GM19452 (cell line): ENCODE results near the gene ARL9.

Experiments
- ATAC-seq: cut with Tn5 transposase; IDR thresholded peaks from one replicate; pipeline ENCODE4 v1.9.1; 2021; ENCODE audit not compliant: unreplicated experiment

Gene ARL9

DNA sequence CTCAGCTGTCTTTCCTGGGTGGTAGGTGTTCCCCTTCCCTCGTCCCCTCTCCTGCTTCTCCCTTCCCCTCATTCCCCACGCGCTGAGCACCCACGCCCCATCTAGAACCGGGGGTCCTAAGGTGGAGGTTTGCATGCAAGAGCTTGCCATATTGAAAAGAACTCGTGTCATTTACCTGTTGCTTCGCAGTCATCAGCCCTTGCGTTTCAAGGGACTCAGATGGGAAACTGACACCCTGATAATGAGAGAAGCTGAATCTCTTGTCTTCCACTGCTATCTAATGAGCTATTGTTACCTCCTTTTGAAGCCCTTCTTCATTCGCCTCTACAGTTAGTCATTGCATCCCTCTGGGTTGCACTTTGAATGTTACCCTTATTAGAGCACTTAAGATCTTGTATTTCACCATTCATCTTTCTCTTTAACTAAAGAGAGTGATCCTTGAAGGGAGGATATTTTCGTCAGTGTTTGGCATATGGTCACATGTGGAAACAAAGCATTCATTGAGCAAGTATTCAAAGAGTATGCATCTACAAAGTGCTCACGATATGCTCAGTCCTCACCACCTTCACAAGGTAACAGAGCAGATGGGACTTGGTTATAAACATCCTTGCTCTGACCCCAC lies 25.7 kb downstream of the ARL9 start:
- no peak for ATAC-seq

DNA sequence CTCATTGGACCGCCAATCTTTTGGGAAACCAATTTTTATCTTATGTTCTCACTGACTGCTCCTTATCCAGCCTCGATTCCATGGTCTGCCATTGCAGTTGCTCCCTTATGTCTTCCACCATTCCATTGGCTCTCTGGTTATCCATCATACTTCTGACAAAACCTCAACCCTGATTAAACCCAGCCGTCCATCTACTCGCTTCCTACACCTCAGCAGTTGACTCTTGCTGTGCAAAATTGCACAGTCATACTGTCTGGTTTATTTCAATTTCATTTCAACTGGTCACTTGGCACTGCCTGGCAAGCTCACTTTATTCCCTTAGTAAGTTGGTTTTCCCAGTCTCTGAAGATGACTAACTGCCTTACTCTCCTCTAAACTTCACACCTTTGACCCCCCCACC lies 26.2 kb downstream of the ARL9 start:
- no peak for ATAC-seq

DNA sequence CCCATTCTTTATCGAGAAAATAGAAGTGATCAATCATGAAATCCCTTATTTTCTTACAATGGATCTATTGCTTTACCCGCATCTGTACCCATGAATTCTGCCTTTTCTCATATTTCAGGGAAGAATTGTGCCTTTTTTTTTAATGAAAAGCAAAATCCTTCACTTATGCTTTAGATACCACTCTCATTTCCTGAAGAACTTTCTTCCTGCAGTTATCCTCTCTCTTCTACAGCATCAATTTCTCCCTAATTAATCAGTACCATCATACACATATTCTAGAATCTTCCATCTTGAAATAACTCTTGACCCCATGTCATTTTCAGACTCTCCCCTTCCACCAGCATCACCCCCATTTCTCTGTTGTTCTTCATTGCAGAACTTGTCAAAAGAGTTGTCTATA lies 26.6 kb downstream of the ARL9 start:
- no peak for ATAC-seq

DNA sequence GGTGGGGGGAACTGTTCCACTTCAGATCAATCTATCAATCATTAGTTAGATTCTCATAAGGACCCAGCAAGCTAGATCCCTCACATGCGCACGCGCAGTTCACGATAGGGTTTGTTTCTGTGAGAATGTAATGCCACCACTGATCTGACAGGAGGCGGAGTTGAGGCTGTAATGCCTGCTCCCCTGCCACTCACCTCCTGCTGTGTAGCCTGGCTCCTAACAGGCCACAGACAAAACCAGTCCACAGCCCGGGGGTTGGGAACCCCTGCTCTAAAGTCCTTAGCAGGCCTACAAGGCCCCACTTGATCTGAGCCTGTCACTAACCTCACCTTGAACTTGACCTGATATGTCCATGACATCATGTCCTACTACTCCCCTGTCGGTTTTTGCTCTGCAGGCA lies 30.3 kb downstream of the ARL9 start:
- ATAC-seq, result no peak

DNA sequence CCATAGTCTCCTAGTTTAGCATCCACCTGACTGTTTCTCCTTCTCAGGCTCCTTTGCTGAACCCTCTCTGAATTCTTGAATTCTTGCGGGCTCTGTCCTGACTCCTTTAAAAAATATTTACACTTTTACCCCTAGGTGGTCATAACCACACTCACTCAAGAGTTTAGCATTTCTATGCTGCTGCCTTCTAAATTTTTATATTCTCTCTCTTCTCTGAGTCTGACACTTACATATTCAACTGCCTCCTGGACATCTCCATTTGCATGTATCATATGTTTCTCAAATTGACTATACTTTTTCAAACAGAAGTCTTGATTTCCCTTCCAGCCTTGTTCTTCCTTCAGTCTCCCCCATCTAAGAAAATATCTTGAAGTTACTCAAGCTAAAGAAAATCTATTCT lies 31.6 kb downstream of the ARL9 start:
- no peak for ATAC-seq

DNA sequence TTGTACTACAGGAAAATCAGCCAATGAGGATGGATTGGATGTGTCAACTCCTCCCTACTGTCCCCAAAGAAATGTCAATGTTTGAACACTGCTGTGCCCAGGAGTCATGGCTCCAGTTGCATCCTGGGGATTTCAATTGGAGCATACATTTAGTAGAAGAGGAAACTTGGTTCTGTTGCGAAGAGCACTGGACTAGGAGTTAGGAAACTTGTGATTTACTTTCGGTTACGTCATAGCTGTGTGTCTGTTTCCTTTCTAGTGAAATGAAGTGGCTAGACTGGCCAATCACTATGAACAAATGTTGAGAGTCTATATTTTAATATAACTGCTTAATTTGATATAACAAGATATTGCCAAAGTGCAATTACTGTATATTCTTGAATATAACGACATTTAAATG lies 35.2 kb downstream of the ARL9 start:
- no peak for ATAC-seq

DNA sequence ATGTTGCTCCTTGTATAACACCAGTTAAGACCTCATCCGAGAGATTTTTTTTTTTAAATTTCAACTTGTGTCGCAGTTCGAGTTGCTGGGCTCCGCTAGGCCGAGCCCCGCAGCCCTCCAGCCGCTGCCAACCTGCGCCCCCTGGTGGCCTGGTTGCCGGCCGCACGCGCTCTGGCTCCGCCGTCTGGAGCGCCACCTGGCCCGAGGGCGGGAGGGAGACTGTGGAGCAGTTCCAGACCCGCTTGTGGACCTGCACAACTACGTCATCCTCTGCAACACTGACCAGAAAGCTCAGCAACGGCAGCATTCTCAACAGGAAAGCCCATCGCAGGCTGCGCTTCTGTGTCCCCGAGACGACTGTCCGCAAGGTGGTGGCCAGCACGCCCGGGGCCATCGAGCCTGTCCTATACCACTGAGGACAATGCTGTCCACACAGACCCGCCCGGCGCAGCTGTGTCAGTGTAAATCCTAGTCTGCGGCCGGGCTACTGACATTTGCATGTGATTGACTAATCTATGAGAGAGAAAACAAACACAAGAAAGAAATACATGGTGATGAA lies 39.1 kb downstream of the ARL9 start:
- peak; percentile 99 for ATAC-seq

DNA sequence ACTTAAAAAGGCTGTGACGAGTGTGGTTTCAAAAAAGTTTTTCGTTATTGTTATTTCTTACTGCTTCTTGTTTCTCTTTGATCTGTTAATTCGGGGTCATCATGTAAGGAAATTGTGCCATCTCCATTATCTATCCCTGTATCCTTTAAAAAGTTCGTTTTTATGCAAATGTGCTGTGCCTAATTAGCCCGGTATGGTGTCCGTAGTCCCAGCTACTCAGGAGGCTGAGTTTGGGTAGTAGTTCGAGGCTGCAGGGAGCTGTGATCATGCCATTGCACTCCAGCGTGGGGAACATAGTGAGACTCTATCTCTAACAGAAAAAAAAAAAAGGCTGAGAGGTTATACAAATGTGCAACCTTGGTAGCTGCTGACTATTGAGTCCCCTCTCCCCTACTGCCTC lies 45.1 kb downstream of the ARL9 start:
- ATAC-seq, result no peak

DNA sequence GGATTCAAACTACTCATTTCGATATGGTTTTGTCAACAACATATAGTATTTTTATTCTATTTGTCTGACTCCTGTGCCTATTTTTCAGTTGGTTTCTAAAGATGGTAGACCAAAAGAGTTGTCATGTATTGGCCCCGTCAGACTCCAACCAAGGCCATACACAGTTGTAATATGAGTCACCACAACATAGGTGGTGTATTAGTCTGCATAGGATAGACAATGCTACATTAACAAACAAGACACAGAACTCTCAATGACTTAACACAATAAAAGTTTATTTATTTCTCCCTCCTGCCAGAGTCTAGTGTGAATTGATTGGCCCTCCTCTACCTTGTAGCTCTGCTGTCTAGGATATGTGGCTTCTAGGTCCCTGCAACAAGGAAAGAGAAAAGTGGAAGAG lies 45.9 kb downstream of the ARL9 start:
- ATAC-seq, result no peak

DNA sequence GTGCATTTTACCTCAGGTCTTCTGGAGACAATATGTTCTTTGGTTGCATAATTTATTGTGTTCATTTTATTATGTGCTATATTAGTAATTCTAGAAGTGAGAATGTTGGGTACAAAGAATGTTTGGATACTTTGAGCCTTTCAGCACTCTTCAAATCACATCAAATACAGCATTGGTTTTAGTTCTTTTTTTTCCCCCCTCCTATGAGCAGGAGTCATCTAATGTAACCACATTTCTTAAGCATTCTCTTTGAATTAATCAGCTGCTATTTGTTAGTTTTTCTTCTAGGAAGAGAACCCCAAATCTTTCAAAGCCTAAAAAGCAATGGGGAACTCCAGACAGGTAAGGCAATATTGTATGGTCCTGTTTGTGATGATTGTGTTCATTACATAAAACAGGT lies 46.7 kb downstream of the ARL9 start:
- no peak for ATAC-seq

DNA sequence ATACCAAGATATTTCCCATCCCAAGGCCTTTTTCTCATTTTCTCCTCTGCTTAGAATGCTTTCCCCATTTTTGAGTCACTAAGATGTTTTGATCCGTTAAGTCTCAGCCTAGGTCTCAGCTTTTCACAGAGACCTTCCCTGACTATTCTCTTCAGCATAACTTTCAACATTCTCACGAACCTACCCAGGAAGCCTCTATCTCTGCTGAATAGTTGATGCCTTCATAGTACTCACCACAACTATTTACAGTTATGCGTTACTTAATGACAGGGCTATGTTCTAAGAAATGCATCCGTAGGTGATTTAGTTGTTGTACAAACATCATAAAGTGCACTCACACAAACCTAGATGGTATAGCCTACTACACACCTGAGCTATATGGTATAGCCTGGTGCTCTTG lies 64.5 kb downstream of the ARL9 start:
- ATAC-seq, result no peak
